ENCODE results near the gene MBD3L3.

DNA sequence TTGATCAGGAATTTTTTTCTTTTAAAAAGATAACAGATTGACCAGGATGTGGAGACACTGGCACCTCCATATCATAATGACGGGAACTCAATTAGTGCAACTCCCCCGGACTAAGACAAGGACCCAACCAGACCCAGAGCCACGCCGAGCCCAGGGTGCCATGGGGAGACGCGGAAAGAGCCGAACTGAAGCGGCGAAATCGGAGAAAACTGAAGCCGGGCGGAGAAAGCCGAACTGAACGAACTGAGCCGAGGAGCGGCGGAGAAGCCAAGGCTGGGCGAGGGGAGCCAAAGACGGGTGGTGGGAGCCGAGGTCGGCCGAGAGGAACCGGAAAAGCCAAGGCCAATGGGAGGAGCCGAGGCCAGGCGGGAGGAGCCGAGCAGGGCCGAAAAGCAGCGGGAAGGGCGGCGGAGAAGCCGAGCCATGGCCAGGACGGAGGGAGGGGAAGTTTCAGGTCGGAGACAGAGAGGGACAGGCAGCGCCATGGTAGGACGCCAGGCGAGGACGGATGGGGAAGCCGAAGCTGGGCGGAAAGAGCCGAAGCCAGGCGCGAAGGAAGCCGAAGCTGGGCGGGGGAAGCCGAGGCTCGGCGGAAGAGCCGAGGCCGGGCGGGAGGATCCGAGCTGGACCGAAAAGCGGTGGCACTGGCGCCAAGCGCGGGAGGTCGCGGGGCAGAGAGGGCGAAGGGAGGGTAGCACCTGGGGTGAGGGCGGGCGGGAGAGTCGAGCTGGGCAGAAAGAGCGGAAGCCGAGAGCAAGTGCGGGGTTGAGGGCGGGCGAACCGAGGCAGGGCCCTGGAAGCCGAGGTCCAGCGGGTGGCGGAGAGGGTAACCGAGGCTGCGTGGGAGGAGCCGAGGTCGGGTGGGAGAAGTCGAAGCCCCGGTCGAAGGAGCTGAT lies 40.5 kb upstream of the MBD3L3 start:
- TF ChIP-seq EP300 (IDR thresholded peaks at IDR 0.05) (no peak), FOSL2 (IDR thresholded peaks at IDR 0.05) (no peak), FOSL2 (CRISPR knock-in tag; IDR thresholded peaks at IDR 0.05) (no peak), CEBPB (IDR thresholded peaks at IDR 0.05) (no peak), POLR2A (IDR thresholded peaks at IDR 0.05; ENCODE audit: low read length) (peak; percentile 51), SREBF2 (IDR thresholded peaks at IDR 0.05) (no peak), POLR2AphosphoS2 (conservative IDR thresholded peaks at IDR 0.05; ENCODE audit: low read length) (no peak), RFX5 (IDR thresholded peaks at IDR 0.05) (no peak), CBX8 (IDR thresholded peaks at IDR 0.05) (no peak), MAZ (IDR thresholded peaks at IDR 0.05; ENCODE audit: borderline replicate concordance, low read depth, low read length) (no peak), RNF2 (IDR thresholded peaks at IDR 0.05; ENCODE audit: borderline replicate concordance, low read depth) (no peak)
- TF ChIP-seq, protein P1, sequence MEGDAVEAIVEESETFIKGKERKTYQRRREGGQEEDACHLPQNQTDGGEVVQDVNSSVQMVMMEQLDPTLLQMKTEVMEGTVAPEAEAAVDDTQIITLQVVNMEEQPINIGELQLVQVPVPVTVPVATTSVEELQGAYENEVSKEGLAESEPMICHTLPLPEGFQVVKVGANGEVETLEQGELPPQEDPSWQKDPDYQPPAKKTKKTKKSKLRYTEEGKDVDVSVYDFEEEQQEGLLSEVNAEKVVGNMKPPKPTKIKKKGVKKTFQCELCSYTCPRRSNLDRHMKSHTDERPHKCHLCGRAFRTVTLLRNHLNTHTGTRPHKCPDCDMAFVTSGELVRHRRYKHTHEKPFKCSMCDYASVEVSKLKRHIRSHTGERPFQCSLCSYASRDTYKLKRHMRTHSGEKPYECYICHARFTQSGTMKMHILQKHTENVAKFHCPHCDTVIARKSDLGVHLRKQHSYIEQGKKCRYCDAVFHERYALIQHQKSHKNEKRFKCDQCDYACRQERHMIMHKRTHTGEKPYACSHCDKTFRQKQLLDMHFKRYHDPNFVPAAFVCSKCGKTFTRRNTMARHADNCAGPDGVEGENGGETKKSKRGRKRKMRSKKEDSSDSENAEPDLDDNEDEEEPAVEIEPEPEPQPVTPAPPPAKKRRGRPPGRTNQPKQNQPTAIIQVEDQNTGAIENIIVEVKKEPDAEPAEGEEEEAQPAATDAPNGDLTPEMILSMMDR (IDR thresholded peaks at IDR 0.05): no peak

All from A549 (cell line).